SJSA1 (cell line): ENCODE measurements around the gene GPR107. TPM values are rescaled to one million over a fixed set of nuclear protein-coding genes. Genes with fewer than 3 reads are reported as not detected.

Source experiments
- DNase-seq, 2 experiments: peaks; one replicate each; pipeline ENCODE4 v3.0.0-alpha.2; 2015 to 2020; ENCODE audit warnings: low spot score in 2 of 2, low read depth in 1 of 2
- H3K27ac ChIP-seq: fragments of 250-450 bp; sonication (Bioruptor Pico); 2 replicates; pipeline ENCODE4 v1.5.1; 2020; ENCODE audit warnings: mild to moderate bottlenecking, moderate library complexity
- H3K27me3 ChIP-seq: fragments of 250-450 bp; sonication (Bioruptor Pico); replicated peaks from 2 replicates; pipeline ENCODE4 v1.5.1; 2020; ENCODE audit warnings: mild to moderate bottlenecking, moderate library complexity
- H3K36me3 ChIP-seq: fragments of 250-450 bp; sonication (Bioruptor Pico); 2 replicates; pipeline ENCODE4 v1.5.1; 2020; ENCODE audit warnings: mild to moderate bottlenecking
- H3K4me1 ChIP-seq: fragments of 250-450 bp; sonication (Bioruptor Pico); replicated peaks from 2 replicates; pipeline ENCODE4 v1.6.1; 2021; ENCODE audit warnings: mild to moderate bottlenecking
- H3K4me3 ChIP-seq: fragments of 250-450 bp; sonication (Bioruptor Pico); 2 replicates; pipeline ENCODE4 v1.5.1; 2020; ENCODE audit warnings: mild to moderate bottlenecking
- H3K9me3 ChIP-seq: fragments of 250-450 bp; sonication (Bioruptor Pico); replicated peaks from 2 replicates; pipeline ENCODE4 v1.5.1; 2020; ENCODE audit warnings: mild to moderate bottlenecking
- total RNA-seq: library from RNA; depleted of rRNA; stranded (reverse); fragments of >200 nt; shearing (Covaris generic); gene quantifications from 2 replicates; pipeline ENCODE4 v1.2.3, GENCODE V29; 2014

GPR107 gene
- total RNA-seq, 1 experiment from 2014 or later = 25.5 TPM

- no peak overlapping the region for H3K4me3 ChIP-seq
- H3K4me1 ChIP-seq = peaks cover 9% of the 10 kb centered on the region
- no peak overlapping the region for H3K27ac ChIP-seq
- no peak for DNase-seq
- no peaks in the 10 kb centered on the region for H3K9me3 ChIP-seq
- no peaks in the 10 kb centered on the region; the same call in 1 of the 2 replicates for H3K27me3 ChIP-seq
- H3K36me3 ChIP-seq = no peaks in the 10 kb centered on the region
These were observed 91.0 kb downstream of the GPR107 start for GRCh38 chr9:130144703-130145102.

- Histone ChIP-seq H3K9me3 (no peaks in the 10 kb centered on the region), H3K27ac (no peak overlapping the region), H3K4me1 (peaks cover 12% of the 10 kb centered on the region), H3K4me3 (no peak overlapping the region), H3K27me3 (no peaks in the 10 kb centered on the region; the same call in 1 of the 2 replicates), H3K36me3 (no peaks in the 10 kb centered on the region)
- DNase-seq = no peak
These were observed 92.0 kb downstream of the GPR107 start for GRCh38 chr9:130145658-130146057.

GRCh38 chr9:130147198-130147597 lies 93.5 kb downstream of the GPR107 start:
- DNase-seq = no peak
- Histone ChIP-seq H3K27ac (no peak overlapping the region), H3K4me3 (no peak overlapping the region), H3K4me1 (peaks cover 17% of the 10 kb centered on the region), H3K27me3 (no peaks in the 10 kb centered on the region; the same call in 1 of the 2 replicates), H3K9me3 (no peaks in the 10 kb centered on the region), H3K36me3 (no peaks in the 10 kb centered on the region)

- no peak overlapping the region for H3K27ac ChIP-seq
- H3K4me3 ChIP-seq = no peak overlapping the region
- H3K36me3 ChIP-seq = no peaks in the 10 kb centered on the region
- H3K4me1 ChIP-seq = peaks cover 17% of the 10 kb centered on the region
- no peaks in the 10 kb centered on the region for H3K9me3 ChIP-seq
- no peak for DNase-seq
- no peaks in the 10 kb centered on the region; the same call in 1 of the 2 replicates for H3K27me3 ChIP-seq
These were observed 94.2 kb downstream of the GPR107 start for GRCh38 chr9:130147910-130148309.

GRCh38 chr9:130149031-130149430 lies 95.3 kb downstream of the GPR107 start:
- DNase-seq = no peak
- Histone ChIP-seq H3K36me3 (no peaks in the 10 kb centered on the region), H3K9me3 (no peaks in the 10 kb centered on the region), H3K27ac (no peak overlapping the region), H3K4me3 (no peak overlapping the region), H3K4me1 (peaks cover 10% of the 10 kb centered on the region), H3K27me3 (no peaks in the 10 kb centered on the region; the same call in 1 of the 2 replicates)

GRCh38 chr9:130149654-130150286 lies 96.1 kb downstream of the GPR107 start:
- no peak for DNase-seq
- no peaks in the 10 kb centered on the region for H3K9me3 ChIP-seq
- no peak overlapping the region for H3K4me3 ChIP-seq
- H3K27ac ChIP-seq = no peak overlapping the region
- H3K36me3 ChIP-seq = no peaks in the 10 kb centered on the region
- H3K27me3 ChIP-seq = no peaks in the 10 kb centered on the region; the same call in 1 of the 2 replicates
- H3K4me1 ChIP-seq = peaks cover 8% of the 10 kb centered on the region

GRCh38 chr9:130150779-130151382 lies 97.2 kb downstream of the GPR107 start:
- Histone ChIP-seq H3K4me3 (no peak overlapping the region), H3K27ac (peak overlapping the region; percentile 29; the same call in 1 of the 2 replicates), H3K4me1 (peaks cover 8% of the 10 kb centered on the region), H3K9me3 (no peaks in the 10 kb centered on the region), H3K27me3 (no peaks in the 10 kb centered on the region; the same call in 1 of the 2 replicates), H3K36me3 (no peaks in the 10 kb centered on the region)
- DNase-seq = no peak

GRCh38 chr9:130154816-130155215 lies 101.1 kb downstream of the GPR107 start:
- DNase-seq = no peak
- Histone ChIP-seq H3K4me1 (peaks cover 8% of the 10 kb centered on the region), H3K27me3 (no peaks in the 10 kb centered on the region), H3K9me3 (no peaks in the 10 kb centered on the region), H3K27ac (no peak overlapping the region), H3K36me3 (no peaks in the 10 kb centered on the region), H3K4me3 (no peak overlapping the region)

- no peaks in the 10 kb centered on the region for H3K27me3 ChIP-seq
- no peak overlapping the region for H3K4me3 ChIP-seq
- H3K9me3 ChIP-seq = no peaks in the 10 kb centered on the region
- no peak overlapping the region for H3K27ac ChIP-seq
- peaks cover 5% of the 10 kb centered on the region for H3K4me1 ChIP-seq
- DNase-seq = no peak
- no peaks in the 10 kb centered on the region for H3K36me3 ChIP-seq
These were observed 101.9 kb downstream of the GPR107 start for GRCh38 chr9:130155647-130156046.

GRCh38 chr9:130156672-130157071 lies 103.0 kb downstream of the GPR107 start:
- DNase-seq = no peak
- H3K27me3 ChIP-seq = no peaks in the 10 kb centered on the region
- no peak overlapping the region for H3K4me3 ChIP-seq
- H3K36me3 ChIP-seq = no peaks in the 10 kb centered on the region
- no peak overlapping the region for H3K27ac ChIP-seq
- no peaks in the 10 kb centered on the region for H3K4me1 ChIP-seq
- H3K9me3 ChIP-seq = no peaks in the 10 kb centered on the region

- Histone ChIP-seq H3K9me3 (no peaks in the 10 kb centered on the region), H3K36me3 (no peaks in the 10 kb centered on the region), H3K4me1 (no peaks in the 10 kb centered on the region), H3K27me3 (no peaks in the 10 kb centered on the region), H3K27ac (no peak overlapping the region), H3K4me3 (no peak overlapping the region)
- DNase-seq = no peak
These were observed 103.4 kb downstream of the GPR107 start for GRCh38 chr9:130157079-130157478.

GRCh38 chr9:130158001-130158400 lies 104.3 kb downstream of the GPR107 start:
- Histone ChIP-seq H3K27me3 (no peaks in the 10 kb centered on the region), H3K27ac (no peak overlapping the region), H3K9me3 (no peaks in the 10 kb centered on the region), H3K36me3 (no peaks in the 10 kb centered on the region), H3K4me3 (no peak overlapping the region), H3K4me1 (no peaks in the 10 kb centered on the region)
- DNase-seq = no peak

- H3K27me3 ChIP-seq = no peaks in the 10 kb centered on the region
These were observed 105.4 kb downstream of the GPR107 start for GRCh38 chr9:130159057-130159456.

GRCh38 chr9:130159915-130160670 lies 106.4 kb downstream of the GPR107 start:
- no peak for DNase-seq
- no peaks in the 10 kb centered on the region for H3K27me3 ChIP-seq
- no peaks in the 10 kb centered on the region for H3K36me3 ChIP-seq
- no peaks in the 10 kb centered on the region for H3K9me3 ChIP-seq
- H3K4me3 ChIP-seq = no peak overlapping the region
- H3K27ac ChIP-seq = no peak overlapping the region
- H3K4me1 ChIP-seq = no peaks in the 10 kb centered on the region

More at GRCh38 chr9:130159057-130159456, 105.4 kb downstream of the GPR107 start:
- Histone ChIP-seq H3K4me3 (no peak overlapping the region), H3K27ac (no peak overlapping the region), H3K4me1 (no peaks in the 10 kb centered on the region), H3K9me3 (no peaks in the 10 kb centered on the region), H3K36me3 (no peaks in the 10 kb centered on the region)
- no peak for DNase-seq
